Activated effector memory CD4-positive, alpha-beta T cell treated with anti-CD3 and anti-CD28 coated beads, Interleukin-2, amount 50 U/mL, for 16 hours (primary cell): ENCODE data around the gene ENOX1.

ENCODE experiments used
- DNase-seq: peaks from one replicate; pipeline ENCODE4 v3.0.0-alpha.2; 2020

The ENOX1 gene

GRCh38 chr13:43587376-43587775 is 199.4 kb downstream of the ENOX1 start:
- DNase-seq, result no peak

DNA sequence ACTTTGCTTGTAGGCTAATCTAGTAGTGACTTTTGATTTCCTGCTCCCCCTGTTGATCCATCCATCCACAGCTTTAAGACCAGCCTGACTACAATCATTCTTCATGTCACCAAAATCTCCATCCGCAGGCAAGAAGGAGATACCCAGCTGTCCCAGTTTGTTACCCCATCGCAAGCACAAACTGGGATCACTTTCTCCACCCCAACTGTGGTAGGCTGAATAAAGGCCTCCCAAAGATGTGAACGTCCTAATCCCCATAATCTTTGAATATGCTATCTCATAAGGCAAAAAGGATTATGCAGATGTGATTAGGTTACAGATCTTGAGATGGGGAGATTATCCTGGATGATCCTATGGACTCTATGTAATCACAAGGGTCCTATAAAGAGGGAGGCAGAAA is 202.0 kb downstream of the ENOX1 start:
- DNase-seq, result no peak

- DNase-seq, result no peak
Measured at GRCh38 chr13:43583321-43583720, 203.5 kb downstream of the ENOX1 start.

DNA sequence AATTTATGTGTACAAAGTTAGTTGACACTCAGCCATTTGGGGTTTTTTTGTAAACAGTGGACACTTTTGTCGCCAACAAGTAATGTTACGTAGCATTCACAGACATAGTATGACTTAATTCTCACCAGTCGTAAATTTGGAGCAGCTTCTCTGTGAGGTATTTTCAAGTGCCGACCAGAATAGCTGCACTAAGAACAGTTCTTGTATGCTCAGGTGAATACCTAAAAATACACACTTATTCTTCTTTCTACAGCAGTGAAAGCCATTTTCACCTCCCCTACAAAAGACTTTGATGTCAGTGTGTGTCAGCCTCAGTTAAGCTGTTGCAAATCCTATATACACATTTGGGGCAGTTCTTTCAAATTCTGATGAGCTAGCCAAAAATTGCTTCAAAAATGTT is 206.5 kb downstream of the ENOX1 start:
- DNase-seq, result no peak

DNA sequence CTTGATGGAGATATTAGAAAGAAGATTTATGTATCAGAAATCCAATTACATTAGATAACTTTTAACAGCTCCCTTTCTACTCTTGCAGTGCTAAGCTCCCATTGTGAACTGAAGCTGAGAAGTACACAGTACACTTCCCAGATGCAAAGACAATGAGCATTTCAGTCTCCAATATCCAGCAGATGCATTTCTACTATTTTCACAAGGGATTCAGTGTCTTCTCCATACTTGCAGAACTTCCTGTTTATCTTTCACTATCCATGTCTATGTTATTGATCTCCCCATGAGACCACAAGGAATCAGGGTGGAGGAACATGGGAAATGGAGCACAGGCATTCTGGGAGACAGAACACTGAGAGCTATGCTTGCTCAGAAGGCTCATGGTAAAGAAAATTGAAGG is 207.5 kb downstream of the ENOX1 start:
- DNase-seq, result no peak

- DNase-seq, result no peak
Measured at GRCh38 chr13:43574605-43575004, 212.2 kb downstream of the ENOX1 start.

DNA sequence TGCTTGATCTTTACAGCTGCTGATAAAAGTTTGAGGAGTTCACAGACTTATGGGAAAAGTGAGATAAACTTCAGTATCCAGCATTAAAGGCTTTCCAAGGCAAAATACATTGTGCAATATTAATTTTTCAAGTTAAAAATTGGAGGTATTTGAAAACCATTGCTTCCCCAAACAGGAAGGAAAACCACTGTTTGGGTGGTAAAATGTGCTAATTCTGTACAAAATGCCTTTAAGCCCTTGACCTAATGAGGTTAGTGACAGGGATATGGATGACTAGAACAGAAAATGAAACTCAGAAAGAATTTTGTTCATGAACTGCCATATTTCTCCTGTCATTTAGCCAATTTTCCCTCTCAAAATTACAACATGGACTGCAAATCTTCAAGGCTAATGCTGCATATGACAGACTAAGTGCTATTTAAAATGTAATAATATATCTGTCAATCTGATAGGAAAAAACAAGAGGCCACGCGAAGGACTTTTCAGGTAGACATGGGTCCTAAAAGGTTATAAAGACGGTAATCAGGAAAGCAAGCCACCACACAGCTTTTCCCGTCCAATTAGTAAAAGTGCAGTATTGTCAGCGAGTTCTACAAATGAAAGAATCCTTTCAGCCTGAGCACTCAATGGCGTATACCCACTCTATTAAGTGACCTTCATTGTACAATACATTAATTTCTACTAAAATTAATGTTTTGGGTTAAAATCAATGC is 212.8 kb downstream of the ENOX1 start:
- no peak for DNase-seq

DNA sequence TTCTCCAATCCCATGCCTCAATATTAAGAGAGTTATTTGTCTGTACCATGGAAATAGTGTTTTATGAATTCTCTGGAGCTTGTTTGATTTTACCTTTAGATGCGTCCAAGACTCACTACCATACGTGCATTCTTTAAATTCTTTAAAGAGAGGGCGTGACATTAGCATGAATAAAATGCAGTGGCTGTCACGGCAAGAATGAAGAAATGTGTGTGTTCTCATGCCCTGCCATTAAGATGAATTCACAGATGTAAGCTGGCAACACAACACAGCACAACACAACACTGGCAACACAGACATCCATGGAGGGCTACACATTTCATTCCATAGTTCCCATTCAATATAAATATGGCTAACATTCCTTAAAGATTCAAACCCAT is 213.4 kb downstream of the ENOX1 start:
- no peak for DNase-seq

DNA sequence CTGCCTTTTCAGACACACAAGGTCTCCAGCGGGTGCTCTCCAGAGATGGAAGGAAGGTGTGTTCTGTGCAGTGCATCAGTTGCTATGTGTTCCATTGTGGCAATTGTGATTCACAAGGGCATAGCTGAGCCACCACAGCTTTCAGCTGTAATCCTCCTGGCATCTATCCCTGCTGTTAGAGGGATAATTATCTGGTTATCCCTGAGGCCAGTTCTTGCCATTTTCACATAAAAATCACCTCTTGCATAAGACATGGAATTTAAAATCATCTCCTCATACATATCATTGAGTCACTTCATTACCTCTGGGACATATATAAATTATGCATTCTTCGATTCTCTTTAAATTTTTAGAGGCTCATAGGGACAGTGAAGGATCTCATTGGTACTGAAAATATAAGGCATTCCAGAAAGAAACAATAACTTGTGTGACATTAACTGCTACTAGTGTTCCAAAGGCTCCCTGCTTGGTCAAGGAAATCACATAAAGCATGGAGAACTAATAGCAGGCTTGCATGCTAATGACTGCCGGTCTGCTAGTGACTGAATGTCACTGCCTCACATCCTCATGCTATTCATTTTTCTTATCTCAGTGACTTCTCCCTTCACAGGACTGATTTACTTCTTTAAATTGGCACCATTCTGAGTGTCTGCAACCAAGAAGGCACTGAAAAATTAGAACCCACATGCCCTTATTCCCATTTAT is 214.0 kb downstream of the ENOX1 start:
- DNase-seq, result no peak

DNA sequence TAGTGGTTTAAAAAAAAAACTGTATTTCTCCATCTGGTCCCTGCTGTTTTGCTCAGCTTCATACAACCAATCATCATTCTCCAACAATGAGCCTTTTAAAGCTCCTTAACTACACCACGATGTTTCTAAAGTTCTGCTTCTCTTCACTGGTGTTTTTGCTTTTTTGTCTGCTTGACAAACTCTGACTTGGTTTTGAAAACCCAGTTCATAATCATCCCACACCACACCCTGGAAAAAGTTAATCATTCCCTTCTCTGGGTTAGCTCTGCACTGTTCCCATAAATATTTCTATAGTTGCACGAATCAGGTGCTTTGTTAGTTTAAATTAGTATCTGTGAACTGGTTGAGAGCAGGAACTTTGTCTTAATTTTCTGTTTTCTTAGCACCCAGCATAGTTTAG is 217.1 kb downstream of the ENOX1 start:
- no peak for DNase-seq

- no peak for DNase-seq
Measured at GRCh38 chr13:43567608-43568007, 219.2 kb downstream of the ENOX1 start.

- no peak for DNase-seq
Measured at GRCh38 chr13:43564952-43565351, 221.8 kb downstream of the ENOX1 start.

GRCh38 chr13:43561081-43561480 is 225.7 kb downstream of the ENOX1 start:
- no peak for DNase-seq

GRCh38 chr13:43558939-43559338 is 227.8 kb downstream of the ENOX1 start:
- no peak for DNase-seq

GRCh38 chr13:43558326-43558725 is 228.4 kb downstream of the ENOX1 start:
- DNase-seq, result no peak

DNA sequence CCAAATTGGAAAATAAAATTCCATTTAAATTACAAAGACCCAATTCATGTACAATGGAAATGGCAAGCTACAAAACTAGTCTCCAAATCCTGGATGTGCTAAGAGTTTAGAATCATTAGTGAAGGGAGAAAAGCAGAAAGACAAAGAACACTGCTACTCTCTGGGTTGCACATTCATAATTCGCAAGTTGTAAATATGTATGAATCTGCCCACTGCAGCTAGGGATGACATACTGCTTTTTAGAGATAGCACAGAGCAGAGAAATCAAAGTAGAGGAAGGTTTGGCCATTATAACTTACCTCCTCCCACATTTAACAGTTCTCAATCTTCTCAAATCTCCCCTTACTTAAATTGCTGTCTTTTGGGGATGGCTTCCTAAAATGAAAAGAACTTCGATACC is 231.1 kb downstream of the ENOX1 start:
- DNase-seq, result no peak

DNA sequence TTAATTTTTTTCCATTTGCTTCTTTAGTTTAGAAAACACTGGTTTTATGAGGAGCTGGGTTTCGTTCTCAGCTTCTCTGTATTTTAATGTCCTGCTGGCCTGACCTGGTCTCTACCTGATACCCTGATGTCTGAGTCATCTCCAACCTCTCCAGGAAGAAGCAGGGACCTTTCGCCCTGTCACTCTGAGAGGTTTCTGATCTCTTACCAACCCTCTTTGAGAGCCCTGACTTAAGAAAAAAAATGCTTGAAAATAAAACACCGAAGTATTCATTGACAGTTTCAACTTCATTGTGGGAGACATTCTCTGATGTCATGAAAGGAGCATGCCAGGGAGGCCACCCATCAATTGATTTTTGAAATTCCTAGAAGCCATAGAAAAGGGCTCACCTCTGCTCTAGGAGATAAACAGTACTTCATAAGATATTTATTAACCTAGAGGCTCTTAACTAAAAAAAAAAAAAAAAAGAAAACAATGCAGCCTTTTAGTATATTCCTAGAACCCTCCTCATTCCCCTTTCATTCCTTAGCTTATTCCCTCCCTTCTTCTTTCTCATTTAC is 234.8 kb downstream of the ENOX1 start:
- DNase-seq, result no peak

- no peak for DNase-seq
Measured at GRCh38 chr13:43546816-43547215, 240.0 kb downstream of the ENOX1 start.

DNA sequence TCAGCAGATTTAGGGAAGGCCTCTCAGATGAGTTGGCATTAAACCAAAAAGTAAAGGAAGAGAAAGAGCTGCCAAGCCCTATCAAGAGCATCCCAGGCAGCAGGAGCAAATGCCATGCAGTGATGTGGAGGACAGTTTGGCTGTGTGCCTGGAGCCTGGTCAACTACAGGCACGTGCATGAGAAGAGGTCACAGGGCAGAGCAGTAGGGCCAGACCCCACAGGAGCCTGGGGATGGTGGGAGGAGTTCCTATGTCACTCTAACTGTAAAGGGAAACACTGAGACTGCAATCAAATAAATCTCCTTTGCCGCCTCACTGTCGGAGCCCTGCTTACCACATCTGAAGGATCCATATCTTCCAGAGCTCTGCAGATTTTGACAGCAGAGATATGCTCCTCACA is 240.5 kb downstream of the ENOX1 start:
- DNase-seq, result no peak

DNA sequence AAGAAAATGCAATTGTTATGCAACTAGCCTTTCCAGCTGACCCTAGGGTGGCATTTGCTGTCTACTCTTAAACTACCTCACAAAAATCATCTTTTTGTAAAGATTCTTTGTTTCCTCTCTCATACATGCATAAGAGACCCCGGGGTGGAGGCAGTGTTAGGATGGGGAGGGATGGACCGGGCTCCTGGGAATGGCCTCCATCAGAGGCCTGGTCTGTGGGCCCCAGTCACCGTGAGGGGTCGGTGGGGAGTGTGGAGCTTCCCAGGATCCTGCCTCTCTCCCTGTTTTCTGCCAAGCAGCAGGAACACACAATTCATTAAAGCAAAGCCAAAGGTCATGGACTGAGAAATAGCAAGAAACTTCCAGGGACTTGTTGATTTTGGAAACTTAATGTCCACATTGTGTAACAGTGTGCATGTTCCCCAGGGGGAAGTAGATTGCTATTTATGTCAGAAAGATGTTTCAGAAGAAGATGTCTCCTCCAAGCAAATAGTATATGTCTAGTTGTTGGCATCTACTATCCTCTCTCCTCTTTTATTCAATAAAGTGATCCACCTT is 241.4 kb downstream of the ENOX1 start:
- DNase-seq, result no peak

GRCh38 chr13:43544631-43545030 is 242.1 kb downstream of the ENOX1 start:
- DNase-seq, result no peak

- DNase-seq, result no peak
Measured at GRCh38 chr13:43544011-43544410, 242.8 kb downstream of the ENOX1 start.

DNA sequence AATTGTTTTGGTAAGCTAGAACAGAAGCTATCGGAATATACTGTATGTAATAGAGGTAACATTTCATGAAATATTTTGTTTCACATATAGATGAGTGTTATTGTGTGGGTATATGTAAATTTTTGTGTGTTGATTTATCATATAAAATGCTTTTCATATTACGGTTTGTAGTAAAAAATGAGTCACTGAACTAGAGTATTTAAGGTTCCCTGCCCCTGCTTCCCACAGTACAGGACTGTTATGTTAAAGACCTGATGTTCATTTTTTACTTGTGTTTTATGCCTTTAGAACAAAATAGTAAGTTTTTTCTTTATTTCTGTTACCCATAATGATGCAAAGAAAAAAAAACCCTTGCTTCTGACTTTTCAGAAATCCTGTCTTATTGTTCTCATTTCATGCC is 243.4 kb downstream of the ENOX1 start:
- no peak for DNase-seq

DNA sequence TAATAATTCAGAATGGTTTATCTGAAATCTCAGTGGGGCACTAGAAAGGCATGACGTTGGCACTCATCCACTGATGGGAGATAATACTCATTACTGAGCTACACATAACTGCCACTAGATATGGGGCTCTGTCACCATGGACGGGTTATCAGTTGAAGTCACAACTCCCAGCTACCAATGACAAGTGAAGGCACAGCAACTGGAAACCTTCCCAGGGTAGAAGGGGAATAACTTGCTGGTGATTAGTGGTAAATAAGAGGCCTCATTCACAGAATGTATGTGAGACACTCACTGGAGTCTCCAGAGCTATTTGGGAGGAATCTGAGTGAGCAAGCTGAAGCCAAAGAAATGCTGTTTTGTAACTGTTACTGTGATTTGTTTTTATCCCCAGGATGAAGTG is 249.6 kb downstream of the ENOX1 start:
- no peak for DNase-seq
